ENCODE measurements around the gene TOR1AIP1.

TOR1AIP1 gene

GRCh38 chr1:179924268-179924667 lies 42.2 kb downstream of the TOR1AIP1 start:
- no peak for TF ChIP-seq CTCF (IDR thresholded peaks at IDR 0.05)
- Histone ChIP-seq H3K36me3 (peaks cover 21% of the 10 kb centered on the region), H3K27me3 (no peaks in the 10 kb centered on the region), H3K4me1 (ENCODE audit: control insufficient read depth in 1 of 2, insufficient read depth in 1 of 2, low read depth in 1 of 2, low read length in 1 of 2) (no peaks in the 10 kb centered on the region), H3K4me3 (ENCODE audit: low read depth in 1 of 2, low read length in 1 of 2) (no peak overlapping the region), H3K27ac (no peak overlapping the region), H3K9me3 (no peaks in the 10 kb centered on the region)

DNA sequence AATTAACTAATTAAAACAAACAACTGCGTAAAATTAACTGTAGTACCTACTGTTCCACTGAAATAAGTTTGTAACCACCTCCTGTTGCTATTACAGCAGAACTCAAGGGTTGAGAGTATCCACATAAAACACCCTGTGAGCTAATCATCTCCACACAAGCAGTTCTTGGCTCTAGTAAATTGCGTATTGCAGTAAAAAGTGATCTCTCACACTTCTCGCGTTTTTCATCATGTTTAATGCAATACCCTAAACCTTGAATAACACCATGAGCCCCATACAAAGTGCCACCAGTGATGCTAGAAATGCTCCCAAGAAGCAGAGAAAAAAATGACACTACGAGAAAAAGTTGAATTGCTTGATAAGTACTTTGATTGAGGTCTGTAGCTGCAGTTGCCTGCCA lies 43.2 kb downstream of the TOR1AIP1 start:
- no peak for TF ChIP-seq CTCF (IDR thresholded peaks at IDR 0.05)
- no peaks in the 10 kb centered on the region for H3K9me3 ChIP-seq
- H3K27me3 ChIP-seq, result no peaks in the 10 kb centered on the region
- no peak overlapping the region for H3K27ac ChIP-seq
- H3K4me3 ChIP-seq (ENCODE audit: low read depth in 1 of 2, low read length in 1 of 2), result no peak overlapping the region
- peaks cover 13% of the 10 kb centered on the region for H3K36me3 ChIP-seq
- no peaks in the 10 kb centered on the region for H3K4me1 ChIP-seq (ENCODE audit: control insufficient read depth in 1 of 2, insufficient read depth in 1 of 2, low read depth in 1 of 2, low read length in 1 of 2)

DNA sequence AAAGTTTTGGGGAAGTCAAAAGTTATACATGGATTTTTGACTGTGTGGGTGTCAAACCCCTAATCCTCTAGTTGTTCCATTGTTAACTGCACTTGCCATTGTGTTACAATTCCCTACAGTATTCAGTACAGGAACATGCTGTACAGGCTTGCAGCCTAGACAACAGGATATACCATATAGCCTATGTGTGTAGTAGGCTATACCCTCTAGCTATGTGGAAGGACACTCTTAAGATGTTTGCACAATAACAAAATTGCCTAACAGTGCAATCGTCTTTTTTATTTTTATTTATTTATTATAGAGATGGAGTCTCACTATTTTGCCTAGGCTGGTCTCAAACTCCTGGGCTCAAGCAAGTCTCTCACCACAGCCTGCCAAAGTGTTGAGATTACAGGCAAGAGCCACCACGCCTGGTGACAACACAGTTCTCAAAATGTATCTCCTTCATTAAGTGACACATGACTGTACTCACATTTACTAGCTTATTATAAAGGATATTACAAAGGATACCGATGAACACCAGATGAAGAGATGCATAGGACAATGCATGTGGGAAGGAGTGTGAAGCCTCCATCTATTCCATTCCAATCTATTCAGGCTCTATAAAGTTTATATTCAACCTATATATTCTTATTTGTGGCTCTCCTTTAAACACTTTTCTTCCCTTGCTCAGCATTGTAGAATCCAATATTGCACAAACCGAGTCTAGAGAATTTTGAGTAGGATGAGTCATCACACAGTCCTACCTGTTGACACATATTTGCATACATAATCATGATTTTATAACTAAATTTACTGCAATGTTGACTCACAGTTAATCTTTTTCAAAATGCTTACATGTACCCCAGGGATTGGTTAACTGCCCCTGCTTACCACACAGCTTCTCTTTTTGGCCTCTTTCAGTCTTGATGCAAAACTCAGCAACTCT lies 44.1 kb downstream of the TOR1AIP1 start:
- H3K36me3 ChIP-seq, result peaks cover 13% of the 10 kb centered on the region
- no peaks in the 10 kb centered on the region for H3K9me3 ChIP-seq
- H3K4me3 ChIP-seq (ENCODE audit: low read depth in 1 of 2, low read length in 1 of 2), result no peak overlapping the region
- H3K27me3 ChIP-seq, result no peaks in the 10 kb centered on the region
- H3K27ac ChIP-seq, result no peak overlapping the region
- TF ChIP-seq CTCF (IDR thresholded peaks at IDR 0.05), result no peak
- no peaks in the 10 kb centered on the region for H3K4me1 ChIP-seq (ENCODE audit: control insufficient read depth in 1 of 2, insufficient read depth in 1 of 2, low read depth in 1 of 2, low read length in 1 of 2)

DNA sequence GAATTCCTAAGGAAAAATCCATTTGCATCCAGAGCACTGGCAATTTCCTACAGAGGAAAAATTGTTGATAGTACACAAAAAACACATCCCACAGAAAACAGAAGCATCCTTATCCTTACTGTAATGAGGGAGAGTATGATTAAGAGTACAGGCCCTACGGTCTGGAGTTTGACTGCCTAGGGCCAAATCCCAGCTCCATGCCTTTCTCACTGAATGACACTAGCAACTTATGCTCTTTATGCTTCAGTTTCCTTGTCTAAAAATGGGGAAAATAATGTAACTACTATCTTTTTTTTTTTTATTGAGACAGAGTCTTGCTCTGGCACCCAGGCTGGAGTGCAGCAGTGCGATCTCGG lies 44.7 kb downstream of the TOR1AIP1 start:
- no peak for TF ChIP-seq CTCF (IDR thresholded peaks at IDR 0.05)
- H3K4me1 ChIP-seq (ENCODE audit: control insufficient read depth in 1 of 2, insufficient read depth in 1 of 2, low read depth in 1 of 2, low read length in 1 of 2), result no peaks in the 10 kb centered on the region

GRCh38 chr1:179929955-179930798 lies 48.1 kb downstream of the TOR1AIP1 start:
- Histone ChIP-seq H3K27me3 (no peaks in the 10 kb centered on the region), H3K4me3 (ENCODE audit: low read depth in 1 of 2, low read length in 1 of 2) (no peak overlapping the region), H3K9me3 (no peaks in the 10 kb centered on the region), H3K4me1 (ENCODE audit: control insufficient read depth in 1 of 2, insufficient read depth in 1 of 2, low read depth in 1 of 2, low read length in 1 of 2) (no peaks in the 10 kb centered on the region), H3K27ac (no peak overlapping the region), H3K36me3 (no peaks in the 10 kb centered on the region)
- TF ChIP-seq CTCF (IDR thresholded peaks at IDR 0.05), result no peak

More for the DNA sequence above, 44.7 kb downstream of the TOR1AIP1 start:
- Histone ChIP-seq H3K4me3 (ENCODE audit: low read depth in 1 of 2, low read length in 1 of 2) (no peak overlapping the region), H3K36me3 (peaks cover 8% of the 10 kb centered on the region), H3K27me3 (no peaks in the 10 kb centered on the region), H3K27ac (no peak overlapping the region), H3K9me3 (no peaks in the 10 kb centered on the region)
